Parathyroid adenoma (tissue), 2 donors: ENCODE data around the gene DAGLB.

Experiments used
- H2AFZ ChIP-seq: fragments of 300-600 bp; sonication (generic); one replicate; pipeline ENCODE4 v1.7.0; 2017; ENCODE audit warnings: antibody characterized with exemption, mild to moderate bottlenecking
- H3K27ac ChIP-seq: fragments of 300-600 bp; sonication (generic); one replicate; pipeline ENCODE4 v1.7.0; 2017
- H3K27me3 ChIP-seq: fragments of 300-600 bp; sonication (generic); one replicate; pipeline ENCODE4 v1.7.0; 2017; ENCODE audit warnings: low read length; ENCODE audit not compliant: control insufficient read depth, insufficient read depth
- H3K36me3 ChIP-seq: fragments of 300-600 bp; sonication (generic); one replicate; pipeline ENCODE4 v1.7.0; 2017; ENCODE audit warnings: low read length; ENCODE audit not compliant: control insufficient read depth, insufficient read depth
- H3K4me1 ChIP-seq: fragments of 300-600 bp; sonication (generic); one replicate; pipeline ENCODE4 v1.7.0; 2017; ENCODE audit warnings: control low read depth
- H3K4me2 ChIP-seq: fragments of 300-600 bp; sonication (generic); one replicate; pipeline ENCODE4 v1.7.0; 2017; ENCODE audit warnings: low read length
- H3K4me3 ChIP-seq: fragments of 300-600 bp; sonication (generic); one replicate; pipeline ENCODE4 v1.7.0; 2017; ENCODE audit warnings: low read depth, low read length
- H3K79me2 ChIP-seq: fragments of 300-600 bp; sonication (generic); one replicate; pipeline ENCODE4 v1.7.0; 2017; ENCODE audit warnings: control low read depth
- H3K9ac ChIP-seq: fragments of 300-600 bp; sonication (generic); one replicate; pipeline ENCODE4 v1.7.0; 2017; ENCODE audit warnings: mild to moderate bottlenecking
- H3K9me3 ChIP-seq: fragments of 300-600 bp; sonication (generic); one replicate; pipeline ENCODE4 v1.7.0; 2017; ENCODE audit warnings: low read length; ENCODE audit not compliant: control insufficient read depth
- CTCF ChIP-seq: fragments of 300-600 bp; sonication (generic); IDR thresholded peaks from one replicate; pipeline ENCODE4 v1.7.0; 2017; ENCODE audit warnings: antibody characterized with exemption, mild to moderate bottlenecking
- donor health status: primary hyperparathyroidism.

The DAGLB gene

GRCh38 chr7:6494365-6494764, 46.6 kb upstream of the DAGLB start:
- Histone ChIP-seq H3K27ac (no peak overlapping the region), H3K27me3 (no peaks in the 10 kb centered on the region), H2AFZ (no peak overlapping the region), H3K4me2 (no peak overlapping the region), H3K4me3 (no peak overlapping the region), H3K36me3 (no peaks in the 10 kb centered on the region), H3K79me2 (no peaks in the 10 kb centered on the region), H3K9ac (no peak overlapping the region), H3K9me3 (no peaks in the 10 kb centered on the region), H3K4me1 (no peaks in the 10 kb centered on the region)
- TF ChIP-seq CTCF = no peak

- TF ChIP-seq CTCF = no peak
- Histone ChIP-seq H3K4me2 (no peak overlapping the region), H3K36me3 (no peaks in the 10 kb centered on the region), H3K9me3 (no peaks in the 10 kb centered on the region), H3K4me3 (no peak overlapping the region), H2AFZ (no peak overlapping the region), H3K27ac (no peak overlapping the region), H3K9ac (no peak overlapping the region), H3K27me3 (no peaks in the 10 kb centered on the region), H3K79me2 (no peaks in the 10 kb centered on the region), H3K4me1 (no peaks in the 10 kb centered on the region)
Measured at GRCh38 chr7:6491194-6491593, 43.4 kb upstream of the DAGLB start.

- no peaks in the 10 kb centered on the region for H3K27me3 ChIP-seq
- no peaks in the 10 kb centered on the region for H3K9me3 ChIP-seq
- H3K27ac ChIP-seq = no peak overlapping the region
- no peak overlapping the region for H3K9ac ChIP-seq
- H2AFZ ChIP-seq = no peak overlapping the region
- H3K4me1 ChIP-seq = no peaks in the 10 kb centered on the region
- no peak overlapping the region for H3K4me2 ChIP-seq
- no peaks in the 10 kb centered on the region for H3K79me2 ChIP-seq
- H3K4me3 ChIP-seq = no peak overlapping the region
- no peaks in the 10 kb centered on the region for H3K36me3 ChIP-seq
- no peak for TF ChIP-seq CTCF
Measured at GRCh38 chr7:6489612-6490011, 41.9 kb upstream of the DAGLB start.

- H3K9ac ChIP-seq = no peak overlapping the region
- H3K9me3 ChIP-seq = no peaks in the 10 kb centered on the region
- no peak for TF ChIP-seq CTCF
- H3K4me1 ChIP-seq = peaks cover 5% of the 10 kb centered on the region
- H3K36me3 ChIP-seq = no peaks in the 10 kb centered on the region
- H3K27me3 ChIP-seq = no peaks in the 10 kb centered on the region
- no peak overlapping the region for H3K4me3 ChIP-seq
- H3K27ac ChIP-seq = no peak overlapping the region
- H2AFZ ChIP-seq = no peak overlapping the region
- H3K79me2 ChIP-seq = peaks cover 7% of the 10 kb centered on the region
- no peak overlapping the region for H3K4me2 ChIP-seq
Measured at GRCh38 chr7:6487184-6487545, 39.4 kb upstream of the DAGLB start.

- Histone ChIP-seq H3K4me3 (no peak overlapping the region), H3K9ac (no peak overlapping the region), H3K36me3 (no peaks in the 10 kb centered on the region), H2AFZ (no peak overlapping the region), H3K4me1 (peaks cover 8% of the 10 kb centered on the region), H3K27ac (no peak overlapping the region), H3K27me3 (no peaks in the 10 kb centered on the region), H3K79me2 (peaks cover 12% of the 10 kb centered on the region), H3K9me3 (no peaks in the 10 kb centered on the region), H3K4me2 (no peak overlapping the region)
- TF ChIP-seq CTCF = no peak
Measured at GRCh38 chr7:6486438-6487183, 38.9 kb upstream of the DAGLB start.
